ENCODE data around the gene THAP10.

DNA sequence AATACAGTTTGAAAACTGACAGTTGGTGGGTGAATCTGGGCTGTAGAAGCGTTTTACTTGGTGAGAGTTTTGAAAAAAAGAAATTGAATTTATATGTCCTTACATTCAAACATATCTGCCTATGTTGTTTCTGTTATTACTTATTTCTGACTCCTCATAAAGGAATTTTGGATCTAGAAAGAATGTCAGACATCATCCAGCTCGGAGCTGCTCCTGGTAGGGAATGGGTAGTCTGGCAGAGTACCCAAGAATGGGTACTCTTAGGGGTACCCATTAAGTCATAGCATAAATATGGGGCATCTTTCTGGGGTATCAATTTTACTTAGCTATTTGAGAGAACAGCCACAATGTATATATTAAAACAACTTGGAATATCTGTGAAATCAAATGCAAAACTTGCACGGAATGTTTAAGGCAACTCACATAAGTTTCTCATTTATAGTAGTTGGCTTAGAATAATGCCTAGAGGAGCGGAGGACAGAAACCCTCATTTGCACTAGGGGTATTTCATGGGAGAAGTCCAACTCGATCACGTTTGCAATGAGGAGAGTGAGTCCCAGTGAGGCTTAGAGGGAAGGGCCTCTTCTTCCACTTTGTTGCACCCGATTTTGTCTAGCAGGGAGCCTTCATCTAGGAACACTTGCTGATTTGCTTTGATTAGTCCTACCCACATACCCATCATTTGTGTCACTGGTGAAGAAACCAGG, 35.9 kb downstream of the THAP10 start:
- TF ChIP-seq, protein P1, sequence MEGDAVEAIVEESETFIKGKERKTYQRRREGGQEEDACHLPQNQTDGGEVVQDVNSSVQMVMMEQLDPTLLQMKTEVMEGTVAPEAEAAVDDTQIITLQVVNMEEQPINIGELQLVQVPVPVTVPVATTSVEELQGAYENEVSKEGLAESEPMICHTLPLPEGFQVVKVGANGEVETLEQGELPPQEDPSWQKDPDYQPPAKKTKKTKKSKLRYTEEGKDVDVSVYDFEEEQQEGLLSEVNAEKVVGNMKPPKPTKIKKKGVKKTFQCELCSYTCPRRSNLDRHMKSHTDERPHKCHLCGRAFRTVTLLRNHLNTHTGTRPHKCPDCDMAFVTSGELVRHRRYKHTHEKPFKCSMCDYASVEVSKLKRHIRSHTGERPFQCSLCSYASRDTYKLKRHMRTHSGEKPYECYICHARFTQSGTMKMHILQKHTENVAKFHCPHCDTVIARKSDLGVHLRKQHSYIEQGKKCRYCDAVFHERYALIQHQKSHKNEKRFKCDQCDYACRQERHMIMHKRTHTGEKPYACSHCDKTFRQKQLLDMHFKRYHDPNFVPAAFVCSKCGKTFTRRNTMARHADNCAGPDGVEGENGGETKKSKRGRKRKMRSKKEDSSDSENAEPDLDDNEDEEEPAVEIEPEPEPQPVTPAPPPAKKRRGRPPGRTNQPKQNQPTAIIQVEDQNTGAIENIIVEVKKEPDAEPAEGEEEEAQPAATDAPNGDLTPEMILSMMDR (IDR thresholded peaks at IDR 0.05 in 8 of 11, conservative IDR thresholded peaks at IDR 0.05 in 3 of 11), result no peak
- TF ChIP-seq POLR2A (IDR thresholded peaks at IDR 0.05) (no peak), POLR2AphosphoS5 (IDR thresholded peaks at IDR 0.05) (no peak)
